Neural progenitor cell (in vitro differentiated cells): Measurements from ENCODE around the gene LINGO4. TPM values are rescaled to one million over a fixed set of nuclear protein-coding genes. Genes with fewer than 3 reads are reported as not detected.
A peak's percentile ranks its signal among the peaks of the same experiment; 100 is the strongest.

Experiments
- DNase-seq: peaks from one replicate; pipeline ENCODE4 v3.0.0-alpha.2; 2016; ENCODE audit warnings: low spot score
- H2AFZ ChIP-seq: fragments of 200-600 bp; sonication (generic); replicated peaks from 2 replicates; pipeline ENCODE4 v1.6.1; 2016; ENCODE audit warnings: antibody characterized with exemption
- H3F3A ChIP-seq: fragments of 200-600 bp; sonication (generic); 2 replicates; pipeline ENCODE4 v1.6.1; 2016; ENCODE audit warnings: antibody characterized with exemption, low read depth
- H3K27ac ChIP-seq: fragments of 200-600 bp; sonication (generic); 2 replicates; pipeline ENCODE4 v1.5.1; 2016; ENCODE audit warnings: mild to moderate bottlenecking
- H3K27me3 ChIP-seq: fragments of 200-600 bp; sonication (generic); 2 replicates; pipeline ENCODE4 v1.6.1; 2016; ENCODE audit warnings: mild to moderate bottlenecking, moderate library complexity
- H3K36me3 ChIP-seq: fragments of 200-600 bp; sonication (generic); 2 replicates; pipeline ENCODE4 v1.5.1; 2016
- H3K4me1 ChIP-seq: fragments of 200-600 bp; sonication (generic); 2 replicates; pipeline ENCODE4 v1.6.1; 2016; ENCODE audit warnings: mixed run types
- H3K4me2 ChIP-seq: fragments of 200-600 bp; sonication (generic); 2 replicates; pipeline ENCODE4 v1.6.1; 2016
- H3K4me3 ChIP-seq: fragments of 200-600 bp; sonication (generic); 2 replicates; pipeline ENCODE4 v1.5.1; 2016
- H3K79me2 ChIP-seq: fragments of 200-600 bp; sonication (generic); 2 replicates; pipeline ENCODE4 v1.6.1; 2016; ENCODE audit warnings: low read depth
- H3K9ac ChIP-seq: fragments of 200-600 bp; sonication (generic); 2 replicates; pipeline ENCODE4 v1.6.1; 2016
- H3K9me3 ChIP-seq: fragments of 200-600 bp; sonication (generic); 2 replicates; pipeline ENCODE4 v1.5.1; 2016; ENCODE audit warnings: low read depth
- H4K20me1 ChIP-seq: fragments of 200-600 bp; sonication (generic); 2 replicates; pipeline ENCODE4 v1.6.1; 2016; ENCODE audit warnings: low read depth
- H3K27ac Mint-ChIP-seq: 3 replicates; pipeline ENCODE4 v1.8.0; 2021; ENCODE audit warnings: mixed read lengths
- H3K27me3 Mint-ChIP-seq: 2 replicates; pipeline ENCODE4 v1.8.0; 2022; ENCODE audit warnings: low read depth, mild to moderate bottlenecking, inconsistent platforms, moderate library complexity, mixed read lengths; ENCODE audit not compliant: insufficient read depth
- H3K36me3 Mint-ChIP-seq: 3 replicates; pipeline ENCODE4 v1.8.0; 2021; ENCODE audit warnings: mixed read lengths
- H3K4me1 Mint-ChIP-seq: 3 replicates; pipeline ENCODE4 v1.8.0; 2021; ENCODE audit warnings: mixed read lengths
- H3K4me3 Mint-ChIP-seq: 3 replicates; pipeline ENCODE4 v1.8.0; 2021; ENCODE audit warnings: mild to moderate bottlenecking, moderate library complexity, mixed read lengths
- H3K9me3 Mint-ChIP-seq: 3 replicates; pipeline ENCODE4 v1.8.0; 2020; ENCODE audit warnings: mixed read lengths
- CTCF ChIP-seq: fragments of 200-600 bp; sonication (generic); IDR thresholded peaks from 2 replicates; pipeline ENCODE4 v1.5.1; 2017; ENCODE audit warnings: antibody characterized with exemption, mild to moderate bottlenecking
- EZH2 ChIP-seq: fragments of 200-600 bp; sonication (generic); IDR thresholded peaks from 2 replicates; pipeline ENCODE4 v1.6.1; 2017; ENCODE audit warnings: antibody characterized with exemption, mild to moderate bottlenecking, moderate library complexity
- EZH2phosphoT487 ChIP-seq: fragments of 200-600 bp; sonication (generic); IDR thresholded peaks from 2 replicates; pipeline ENCODE4 v1.6.1; 2017; ENCODE audit warnings: antibody characterized with exemption
- total RNA-seq: library from RNA; depleted of rRNA; stranded (reverse); fragments of >200 nt; gene quantifications from 2 replicates; pipeline ENCODE4 v1.2.3, GENCODE V29; 2015; ENCODE audit warnings: low replicate concordance

LINGO4 gene
- total RNA-seq, 1 donor from 2014 or later: not detected

GRCh38 chr1:151801310-151801820 is 3.9 kb downstream of the LINGO4 start:
- Histone ChIP-seq H3K79me2 (no peaks in the 10 kb centered on the region), H3K36me3 (no peaks in the 10 kb centered on the region), H3K9me3 (no peaks in the 10 kb centered on the region), H3K9ac (no peak overlapping the region), H3F3A (peaks cover 10% of the 10 kb centered on the region), H3K4me1 (peaks cover 10% of the 10 kb centered on the region), H3K4me2 (no peak overlapping the region), H4K20me1 (no peaks in the 10 kb centered on the region), H2AFZ (no peak overlapping the region), H3K4me3 (no peak overlapping the region), H3K27me3 (no peaks in the 10 kb centered on the region), H3K27ac (no peak overlapping the region)
- Mint-ChIP-seq H3K27me3 (peaks cover 8% of the 10 kb centered on the region), H3K36me3 (no peaks in the 10 kb centered on the region), H3K4me3 (no peak overlapping the region), H3K4me1 (peaks cover 15% of the 10 kb centered on the region), H3K9me3 (no peaks in the 10 kb centered on the region), H3K27ac (no peak overlapping the region)
- no peak for DNase-seq
- TF ChIP-seq CTCF: no peak
- no peak for TF ChIP-seq EZH2phosphoT487
- TF ChIP-seq EZH2: no peak

- Mint-ChIP-seq H3K4me1 (peaks cover 15% of the 10 kb centered on the region), H3K27me3 (peaks cover 11% of the 10 kb centered on the region), H3K4me3 (no peak overlapping the region), H3K27ac (no peak overlapping the region), H3K36me3 (no peaks in the 10 kb centered on the region), H3K9me3 (no peaks in the 10 kb centered on the region)
- Histone ChIP-seq H3K36me3 (no peaks in the 10 kb centered on the region), H3K27me3 (no peaks in the 10 kb centered on the region), H4K20me1 (no peaks in the 10 kb centered on the region), H3K9me3 (no peaks in the 10 kb centered on the region), H3K79me2 (no peaks in the 10 kb centered on the region), H3K9ac (no peak overlapping the region), H3K4me2 (no peak overlapping the region), H3K27ac (no peak overlapping the region), H2AFZ (no peak overlapping the region), H3K4me3 (no peak overlapping the region), H3K4me1 (peaks cover 10% of the 10 kb centered on the region), H3F3A (peaks cover 10% of the 10 kb centered on the region)
- DNase-seq: no peak
- TF ChIP-seq EZH2 (no peak), CTCF (no peak), EZH2phosphoT487 (no peak)
Observed at GRCh38 chr1:151800830-151801229, 4.4 kb downstream of the LINGO4 start.

DNA sequence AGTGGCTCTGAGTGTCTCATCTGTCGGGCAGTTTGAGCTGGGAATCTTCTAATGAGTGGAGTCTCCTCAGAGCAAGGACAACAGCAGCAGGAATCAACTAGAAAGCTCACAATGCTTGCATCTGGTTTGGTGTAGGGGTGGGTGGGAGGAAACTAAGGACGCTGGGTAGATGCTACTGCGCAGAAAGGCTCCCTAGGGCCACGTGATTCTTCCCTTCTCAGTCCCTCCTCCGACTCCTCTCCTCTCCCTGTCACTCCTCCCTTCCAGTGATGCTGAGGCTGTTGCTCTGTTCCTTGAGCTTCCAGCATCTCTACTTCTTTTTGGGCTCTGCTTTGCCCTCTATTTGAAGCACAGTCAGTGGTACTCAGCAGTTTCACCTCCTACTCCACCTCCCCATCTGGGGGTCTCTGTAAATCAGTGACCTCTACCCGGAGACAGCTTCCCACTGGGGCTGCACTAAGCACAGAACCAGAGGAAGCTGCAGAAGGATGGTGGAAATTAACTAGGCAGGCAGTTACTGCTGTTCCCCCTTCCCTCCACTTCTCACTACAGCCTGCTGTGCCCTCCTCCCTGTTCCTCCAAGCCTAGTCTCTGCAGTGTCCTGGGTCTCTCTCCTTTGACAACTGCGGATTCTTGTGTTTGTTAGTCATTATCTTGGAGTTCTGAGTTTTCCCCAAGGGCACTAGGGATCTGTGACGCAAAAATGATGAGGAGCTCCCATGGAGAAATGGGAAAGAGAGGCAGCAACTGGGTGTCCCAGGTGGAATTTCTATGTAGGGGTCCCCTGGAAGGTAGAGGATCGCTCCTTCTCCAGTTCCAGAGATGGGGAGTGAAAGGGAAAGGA is 5.8 kb downstream of the LINGO4 start:
- Histone ChIP-seq H3K9ac (peak overlapping the region; percentile 32), H3K27me3 (no peaks in the 10 kb centered on the region), H3K9me3 (no peaks in the 10 kb centered on the region), H3F3A (peaks cover 10% of the 10 kb centered on the region), H3K36me3 (no peaks in the 10 kb centered on the region), H4K20me1 (no peaks in the 10 kb centered on the region), H3K79me2 (no peaks in the 10 kb centered on the region), H3K27ac (no peak overlapping the region), H3K4me2 (peak overlapping the region; percentile 54), H3K4me3 (no peak overlapping the region), H2AFZ (peak overlapping the region; percentile 63), H3K4me1 (peaks cover 10% of the 10 kb centered on the region)
- H3K4me1 Mint-ChIP-seq: peaks cover 15% of the 10 kb centered on the region
- peaks cover 11% of the 10 kb centered on the region for H3K27me3 Mint-ChIP-seq
- peak; percentile 27 for DNase-seq
- H3K27ac Mint-ChIP-seq: peak overlapping the region; percentile 33
- TF ChIP-seq CTCF: no peak
- no peak for TF ChIP-seq EZH2phosphoT487
- TF ChIP-seq EZH2: no peak
- no peak overlapping the region for H3K4me3 Mint-ChIP-seq
- H3K9me3 Mint-ChIP-seq: no peaks in the 10 kb centered on the region
- H3K36me3 Mint-ChIP-seq: no peaks in the 10 kb centered on the region
